GM13976 (cell line): ENCODE results near the gene CNTNAP4.

ENCODE experiments used
- DNase-seq: peaks from one replicate; pipeline ENCODE4 v3.0.0; 2012; ENCODE audit warnings: low spot score
- in situ Hi-C: fragments of 300-500 bp; cut with MboI; formaldehyde crosslinking; loops from one replicate; pipeline ENCODE4 v1.12.0; 2022; ENCODE audit warnings: low sequenced_read_pairs, mixed read lengths, inconsistent platforms; ENCODE audit not compliant: unreplicated experiment
- TF ChIP-seq, protein P1 (sequence below): IDR thresholded peaks from 2 replicates; pipeline ENCODE4 v1.5.1; 2012; ENCODE audit warnings: borderline replicate concordance, mild to moderate bottlenecking; ENCODE audit not compliant: insufficient read depth; ENCODE audit errors: extremely low read depth, missing control alignments, control extremely low read depth

Gene CNTNAP4

DNA sequence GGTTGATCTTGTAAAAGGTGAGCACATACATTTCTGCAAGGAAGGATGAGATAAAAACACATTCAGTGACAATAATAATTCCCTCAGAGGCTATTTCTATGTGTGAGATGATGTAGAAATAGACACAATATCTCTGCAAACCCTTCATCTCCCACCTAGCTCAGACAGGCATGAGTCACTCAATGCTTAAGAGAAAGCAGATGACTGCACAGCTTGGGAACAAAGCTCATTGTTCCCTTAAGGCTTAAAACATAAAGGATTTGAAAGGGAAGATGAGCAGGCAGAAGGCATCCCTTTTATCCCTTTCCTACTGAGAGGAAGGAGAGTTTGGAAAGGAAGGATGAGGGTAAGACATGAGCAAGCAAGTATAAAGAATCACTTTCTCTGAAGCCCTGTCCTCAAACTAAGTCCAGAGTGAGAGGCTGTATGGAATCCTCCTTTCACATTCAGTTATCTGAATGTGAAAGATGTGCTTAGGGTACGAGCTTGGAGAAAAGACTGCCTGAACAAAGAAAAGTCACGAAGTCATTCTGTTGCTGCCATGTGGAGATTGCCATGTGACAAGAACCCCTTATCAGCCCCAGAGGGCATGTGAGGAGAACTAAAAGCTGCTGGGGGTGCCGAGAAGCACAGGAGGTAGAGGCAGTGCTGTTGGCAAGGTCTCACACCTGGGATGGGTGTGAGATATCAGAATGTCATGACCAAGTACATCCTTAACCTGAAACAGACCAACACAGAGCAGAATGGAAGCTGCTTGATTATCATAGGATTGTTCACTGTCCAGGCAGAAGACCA, 58.2 kb downstream of the CNTNAP4 start:
- TF ChIP-seq, protein P1, sequence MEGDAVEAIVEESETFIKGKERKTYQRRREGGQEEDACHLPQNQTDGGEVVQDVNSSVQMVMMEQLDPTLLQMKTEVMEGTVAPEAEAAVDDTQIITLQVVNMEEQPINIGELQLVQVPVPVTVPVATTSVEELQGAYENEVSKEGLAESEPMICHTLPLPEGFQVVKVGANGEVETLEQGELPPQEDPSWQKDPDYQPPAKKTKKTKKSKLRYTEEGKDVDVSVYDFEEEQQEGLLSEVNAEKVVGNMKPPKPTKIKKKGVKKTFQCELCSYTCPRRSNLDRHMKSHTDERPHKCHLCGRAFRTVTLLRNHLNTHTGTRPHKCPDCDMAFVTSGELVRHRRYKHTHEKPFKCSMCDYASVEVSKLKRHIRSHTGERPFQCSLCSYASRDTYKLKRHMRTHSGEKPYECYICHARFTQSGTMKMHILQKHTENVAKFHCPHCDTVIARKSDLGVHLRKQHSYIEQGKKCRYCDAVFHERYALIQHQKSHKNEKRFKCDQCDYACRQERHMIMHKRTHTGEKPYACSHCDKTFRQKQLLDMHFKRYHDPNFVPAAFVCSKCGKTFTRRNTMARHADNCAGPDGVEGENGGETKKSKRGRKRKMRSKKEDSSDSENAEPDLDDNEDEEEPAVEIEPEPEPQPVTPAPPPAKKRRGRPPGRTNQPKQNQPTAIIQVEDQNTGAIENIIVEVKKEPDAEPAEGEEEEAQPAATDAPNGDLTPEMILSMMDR: no peak
- no peak for DNase-seq
- in situ Hi-C loops: no loop called here

DNA sequence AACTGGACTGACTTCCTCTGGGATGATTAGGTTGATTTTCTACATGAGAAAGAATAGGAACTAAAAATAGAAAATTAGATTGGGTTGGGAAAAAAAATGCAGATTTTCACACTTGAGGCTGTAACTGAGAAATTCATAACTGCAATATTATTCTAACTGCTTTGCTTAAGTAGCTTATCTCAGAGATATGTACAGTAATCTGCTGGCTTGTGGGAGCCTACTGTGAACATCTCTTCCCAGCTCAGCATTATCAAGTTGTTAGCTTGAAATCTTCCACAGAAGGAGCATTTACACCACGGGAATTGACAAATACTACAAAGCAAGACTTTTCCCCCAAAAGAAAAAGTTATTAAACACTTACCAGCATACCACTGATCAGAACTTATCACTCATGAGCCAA, 58.9 kb downstream of the CNTNAP4 start:
- DNase-seq: no peak
- in situ Hi-C loops: no loop called here
- TF ChIP-seq, protein P1: no peak

DNA sequence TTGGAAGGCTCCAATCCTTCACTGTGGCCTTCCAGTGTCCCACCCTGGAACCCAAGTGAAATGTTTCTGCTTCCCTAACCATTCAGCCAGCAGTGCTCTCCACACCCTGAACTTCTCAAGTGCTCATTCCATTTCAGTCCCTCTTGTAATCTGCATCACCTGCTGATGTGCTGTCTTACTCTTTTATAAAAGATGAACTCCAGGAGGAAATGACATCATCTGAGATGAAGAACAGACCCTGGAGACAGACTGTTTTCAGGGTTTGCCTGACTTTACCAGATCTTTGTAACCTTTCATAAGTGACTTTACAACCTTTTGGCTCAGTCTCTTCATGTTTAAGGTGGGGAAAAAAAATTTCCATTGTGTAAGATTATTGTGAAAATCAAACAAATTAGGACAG, 61.3 kb downstream of the CNTNAP4 start:
- no peak for DNase-seq
- TF ChIP-seq, protein P1: no peak
- in situ Hi-C loops: no loop called here

DNA sequence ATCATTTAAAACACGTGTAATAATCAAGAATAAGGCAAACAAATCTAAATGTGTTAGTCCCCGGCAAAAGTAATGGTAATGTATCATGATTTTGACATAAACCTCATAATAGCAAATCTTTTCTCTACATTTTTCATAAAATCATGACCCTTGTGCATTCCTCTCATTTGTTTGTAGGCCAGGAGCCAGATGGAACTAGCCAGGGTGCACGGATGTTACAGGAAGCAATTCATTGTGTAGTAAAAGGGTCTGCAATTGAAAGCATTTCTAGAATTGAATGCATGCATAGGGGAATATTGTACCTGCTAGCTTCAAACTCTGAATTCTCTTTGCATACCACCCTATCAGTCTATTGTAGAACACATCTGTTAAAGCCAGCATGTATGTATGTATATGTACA, 66.6 kb downstream of the CNTNAP4 start:
- in situ Hi-C loops: no loop called here
- TF ChIP-seq, protein P1: no peak
- no peak for DNase-seq

DNA sequence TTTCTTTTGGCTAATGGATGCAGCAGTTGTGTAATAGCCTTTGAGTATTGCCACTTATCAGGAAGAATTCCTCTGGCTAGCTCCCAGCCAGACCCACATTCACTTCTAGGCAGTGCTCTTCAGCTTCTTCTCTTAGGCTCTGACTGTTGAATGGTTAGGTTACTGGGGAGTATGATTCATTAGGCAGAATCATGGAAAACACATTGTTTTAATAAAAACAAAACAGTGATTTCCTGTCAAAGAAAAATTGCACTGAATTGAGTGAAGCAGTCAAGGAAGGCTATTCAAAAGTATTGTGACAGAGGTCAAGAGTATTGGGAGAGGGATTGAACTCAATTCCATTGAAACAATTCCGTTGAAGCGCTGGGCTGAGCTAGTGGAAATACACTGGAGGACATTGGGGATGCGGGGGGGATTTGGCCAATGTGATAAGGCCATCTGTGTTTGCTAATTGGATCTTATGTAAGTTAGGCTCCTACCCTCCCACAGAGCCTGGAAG, 68.0 kb downstream of the CNTNAP4 start:
- TF ChIP-seq, protein P1: no peak
- no peak for DNase-seq
- in situ Hi-C loops: no loop called here

DNA sequence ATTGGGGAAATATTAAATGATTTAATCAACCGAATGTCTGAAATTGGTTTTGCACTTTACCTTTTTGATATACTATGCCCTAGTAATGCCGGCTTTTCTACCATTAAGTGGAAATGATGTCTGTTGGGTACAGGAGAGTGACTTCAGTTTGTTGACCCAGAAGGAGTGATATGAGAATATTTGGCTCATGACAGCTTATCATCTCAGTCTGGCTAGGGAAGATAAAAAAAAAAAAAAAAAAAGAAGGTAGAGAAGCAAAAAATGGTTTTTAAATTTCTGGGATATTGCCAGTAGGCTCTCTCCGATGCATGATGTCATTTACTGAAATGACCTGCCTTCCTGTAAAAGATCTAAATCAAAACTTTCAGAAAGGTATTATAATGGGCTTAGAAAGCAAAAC, 69.0 kb downstream of the CNTNAP4 start:
- no peak for DNase-seq

More for the DNA sequence above, 69.0 kb downstream of the CNTNAP4 start:
- TF ChIP-seq, protein P1: no peak
- in situ Hi-C loops: no loop called here
